WTC11 (cell line): ENCODE results near the gene CDH22.

ENCODE experiments used
- CTCF ChIP-seq: fragments of 200-600 bp; IDR thresholded peaks from 2 replicates; pipeline ENCODE4 v1.8.0; 2022; ENCODE audit warnings: antibody characterized with exemption
- FOXJ3 ChIP-seq: sonication (generic); formaldehyde crosslinking; IDR thresholded peaks from 2 replicates; pipeline ENCODE4 v1.9.0; 2021; ENCODE audit warnings: missing genetic modification reagents, mild to moderate bottlenecking, borderline replicate concordance
- MAX ChIP-seq: sonication (generic); formaldehyde crosslinking; IDR thresholded peaks from 2 replicates; pipeline ENCODE4 v1.8.0; 2022; ENCODE audit warnings: mild to moderate bottlenecking, missing genetic modification reagents
- NR2C2 ChIP-seq: sonication (generic); formaldehyde crosslinking; IDR thresholded peaks from 2 replicates; pipeline ENCODE4 v1.8.0; 2022; ENCODE audit warnings: mild to moderate bottlenecking, missing genetic modification reagents
- ZBTB21 ChIP-seq: sonication (generic); formaldehyde crosslinking; IDR thresholded peaks from 2 replicates; pipeline ENCODE4 v1.8.1; 2023; ENCODE audit warnings: mild to moderate bottlenecking, missing genetic modification reagents, borderline replicate concordance

- no peak for TF ChIP-seq CTCF
- no peak for TF ChIP-seq ZBTB21
- no peak for TF ChIP-seq MAX (CRISPR knock-in tag)
- TF ChIP-seq FOXJ3 (CRISPR knock-in tag) = no peak
- no peak for TF ChIP-seq NR2C2
These were observed 46.6 kb downstream of the CDH22 start for GRCh38 chr20:46261456-46262253.
